ENCODE measurements around the gene ABCD1. TPM values are rescaled to one million over a fixed set of nuclear protein-coding genes. Genes with fewer than 3 reads are reported as not detected.

Gene ABCD1
- total and polyA plus RNA-seq, 9 donors: 1.4 to 11.1 (median 8.3) TPM

GRCh38 chrX:153717445-153717844 is 7.2 kb upstream of the ABCD1 start:
- Histone ChIP-seq H3K27ac (no peak overlapping the region), H3K4me3 (no peak overlapping the region), H3K4me1 (ENCODE audit: insufficient read depth) (no peaks in the 10 kb centered on the region), H3K36me3 (no peaks in the 10 kb centered on the region), H3K27me3 (no peaks in the 10 kb centered on the region), H3K9me3 (no peaks in the 10 kb centered on the region)
- DNase-seq: no peak
- intact Hi-C loops (cut with DNase I): no loop called here
- 86 to 89% (median 87%) methylated on average over 9 of the region's 9 CpGs for WGBS, 3 donors
- TF ChIP-seq EP300 (IDR thresholded peaks at IDR 0.05): no peak
- no peak for TF ChIP-seq CTCF (IDR thresholded peaks at IDR 0.05)
- TF ChIP-seq POLR2A (IDR thresholded peaks at IDR 0.05): no peak

DNA sequence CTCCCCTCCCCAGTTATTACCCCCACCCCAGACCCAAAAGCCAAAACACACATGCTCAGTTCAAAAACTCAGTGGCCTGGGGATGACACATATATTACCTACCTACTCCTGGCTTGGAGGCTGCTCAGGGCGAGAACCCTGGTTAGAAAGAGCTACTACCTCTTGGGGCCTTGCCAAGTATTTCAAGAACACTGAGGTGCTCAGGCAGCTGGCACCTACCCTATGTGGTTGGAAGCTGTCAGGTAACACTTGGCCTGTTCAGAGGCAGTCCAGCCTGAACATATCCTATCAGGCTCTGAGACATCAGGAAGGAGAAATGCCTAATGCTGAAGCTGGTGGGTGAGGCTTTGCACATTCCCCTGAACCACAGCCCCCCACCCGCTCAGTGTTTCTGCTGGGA is 5.4 kb upstream of the ABCD1 start:
- TF ChIP-seq CTCF (IDR thresholded peaks at IDR 0.05): no peak
- no peak for TF ChIP-seq POLR2A (IDR thresholded peaks at IDR 0.05)
- TF ChIP-seq EP300 (IDR thresholded peaks at IDR 0.05): no peak
- Histone ChIP-seq H3K27me3 (no peaks in the 10 kb centered on the region), H3K4me1 (ENCODE audit: insufficient read depth) (no peaks in the 10 kb centered on the region), H3K9me3 (no peaks in the 10 kb centered on the region), H3K4me3 (no peak overlapping the region), H3K27ac (no peak overlapping the region), H3K36me3 (no peaks in the 10 kb centered on the region)
- DNase-seq: no peak
- WGBS, 3 donors: 71 to 83% (median 76%) methylated on average over 2 of the region's 2 CpGs
- intact Hi-C loops (cut with DNase I): no loop called here

- DNase-seq: no peak
- intact Hi-C loops (cut with DNase I): no loop called here
- no peak overlapping the region for H3K4me3 ChIP-seq
- H3K4me1 ChIP-seq (ENCODE audit: insufficient read depth): no peaks in the 10 kb centered on the region
- H3K27me3 ChIP-seq: no peaks in the 10 kb centered on the region
- 74 to 78% (median 76%) methylated on average over 2 of the region's 2 CpGs for WGBS, 3 donors
- H3K9me3 ChIP-seq: no peaks in the 10 kb centered on the region
- H3K36me3 ChIP-seq: no peaks in the 10 kb centered on the region
- H3K27ac ChIP-seq: no peak overlapping the region
- TF ChIP-seq CTCF (IDR thresholded peaks at IDR 0.05) (no peak), EP300 (IDR thresholded peaks at IDR 0.05) (no peak), POLR2A (IDR thresholded peaks at IDR 0.05) (no peak)
These were observed 5.0 kb upstream of the ABCD1 start for GRCh38 chrX:153719701-153720100.

DNA sequence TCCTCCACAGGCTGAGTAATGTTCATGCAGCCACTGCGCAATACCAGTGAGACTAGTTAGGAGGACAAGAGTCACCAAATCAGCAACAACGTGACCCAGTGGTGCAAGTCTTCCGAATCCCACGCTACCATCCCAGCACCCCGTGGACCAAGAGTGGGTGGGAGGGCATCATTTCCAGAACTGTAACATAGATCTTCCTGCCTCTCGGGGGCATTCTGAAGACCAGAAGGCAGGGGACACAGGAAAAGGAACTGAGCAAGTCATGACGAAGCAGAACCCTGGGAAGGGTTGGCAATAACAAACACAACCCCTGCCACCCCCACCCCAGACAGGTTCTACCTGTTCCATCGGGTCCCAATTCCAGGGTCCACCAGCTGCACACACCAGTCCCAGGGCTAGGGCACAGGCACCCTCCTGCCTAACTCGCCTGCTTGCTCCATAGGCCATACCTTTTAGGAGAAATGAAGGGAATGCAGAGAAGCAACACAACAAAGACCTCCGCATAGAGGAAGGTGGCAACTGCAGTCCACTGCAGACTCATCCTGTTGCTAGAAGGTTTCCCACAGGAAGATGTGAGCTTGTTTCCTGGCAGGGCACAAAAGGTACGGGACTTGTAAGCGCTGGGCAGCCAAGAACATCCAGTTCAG is 1.8 kb upstream of the ABCD1 start:
- 55 to 70% (median 62%) methylated on average over 12 of the region's 12 CpGs for WGBS, 3 donors
- no peak for TF ChIP-seq POLR2A (IDR thresholded peaks at IDR 0.05)
- TF ChIP-seq EP300 (IDR thresholded peaks at IDR 0.05): no peak
- no peak for TF ChIP-seq CTCF (IDR thresholded peaks at IDR 0.05)

More for the DNA sequence above, 1.8 kb upstream of the ABCD1 start:
- no peak for DNase-seq
- Histone ChIP-seq H3K4me3 (peak overlapping the region; percentile 83), H3K27ac (no peak overlapping the region), H3K27me3 (no peaks in the 10 kb centered on the region), H3K4me1 (ENCODE audit: insufficient read depth) (no peaks in the 10 kb centered on the region), H3K36me3 (no peaks in the 10 kb centered on the region), H3K9me3 (no peaks in the 10 kb centered on the region)
- intact Hi-C loops (cut with DNase I): no loop called here

Measured in ovary (tissue), 9 donors.